Measurements from ENCODE around the gene TICAM2.

TICAM2 gene

GRCh38 chr5:115605436-115605835 lies 3.2 kb upstream of the TICAM2 start:
- no peak for DNase-seq

DNA sequence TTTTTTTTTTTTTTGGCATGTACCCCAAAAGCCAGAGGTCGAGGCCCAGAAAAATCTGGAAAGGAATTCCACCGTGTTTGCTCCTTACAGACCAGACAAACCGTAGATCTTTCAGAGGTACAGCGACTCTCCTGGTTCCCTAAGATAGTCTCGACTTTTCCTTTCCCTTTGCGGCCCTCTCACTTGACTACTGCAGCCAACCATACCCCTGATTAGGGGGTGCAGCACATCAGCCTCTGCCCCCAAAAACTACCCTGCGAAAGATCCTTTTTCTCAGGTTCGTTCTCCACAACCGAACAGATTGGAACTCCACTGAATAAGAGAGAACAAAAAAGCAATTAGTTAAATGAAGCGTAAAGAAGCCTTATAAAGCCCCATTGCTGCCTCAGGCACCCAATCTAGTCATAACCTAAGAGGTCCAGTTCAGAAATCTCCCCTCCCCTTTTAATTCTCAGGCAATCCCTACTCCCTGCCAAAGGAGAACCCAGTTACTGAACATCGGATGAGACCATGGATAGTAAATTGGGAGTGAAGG lies 379 bp upstream of the TICAM2 start:
- DNase-seq, result no peak

DNA sequence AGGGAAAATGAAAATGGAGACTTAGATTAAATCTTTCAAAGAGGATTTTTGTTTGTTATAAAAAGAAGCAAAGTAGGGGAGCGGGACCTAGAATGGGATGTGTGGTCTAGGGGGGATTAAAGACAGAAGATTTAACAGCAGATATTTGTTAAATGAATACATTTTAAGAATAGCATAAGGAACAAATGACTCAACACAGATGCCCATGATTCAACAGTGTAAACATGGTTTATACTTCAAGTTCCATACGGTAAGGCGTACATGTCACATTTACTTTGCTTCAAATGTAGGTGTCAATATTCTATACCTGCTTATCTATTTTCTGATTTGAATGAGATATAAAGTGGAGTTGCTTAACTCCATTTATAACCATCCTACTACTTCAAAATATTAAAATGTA lies 1.5 kb downstream of the TICAM2 start:
- no peak for DNase-seq

- no peak for DNase-seq
These were observed 2.4 kb downstream of the TICAM2 start for GRCh38 chr5:115599924-115600323.

- DNase-seq, result no peak
These were observed 2.8 kb downstream of the TICAM2 start for GRCh38 chr5:115599502-115599901.

DNA sequence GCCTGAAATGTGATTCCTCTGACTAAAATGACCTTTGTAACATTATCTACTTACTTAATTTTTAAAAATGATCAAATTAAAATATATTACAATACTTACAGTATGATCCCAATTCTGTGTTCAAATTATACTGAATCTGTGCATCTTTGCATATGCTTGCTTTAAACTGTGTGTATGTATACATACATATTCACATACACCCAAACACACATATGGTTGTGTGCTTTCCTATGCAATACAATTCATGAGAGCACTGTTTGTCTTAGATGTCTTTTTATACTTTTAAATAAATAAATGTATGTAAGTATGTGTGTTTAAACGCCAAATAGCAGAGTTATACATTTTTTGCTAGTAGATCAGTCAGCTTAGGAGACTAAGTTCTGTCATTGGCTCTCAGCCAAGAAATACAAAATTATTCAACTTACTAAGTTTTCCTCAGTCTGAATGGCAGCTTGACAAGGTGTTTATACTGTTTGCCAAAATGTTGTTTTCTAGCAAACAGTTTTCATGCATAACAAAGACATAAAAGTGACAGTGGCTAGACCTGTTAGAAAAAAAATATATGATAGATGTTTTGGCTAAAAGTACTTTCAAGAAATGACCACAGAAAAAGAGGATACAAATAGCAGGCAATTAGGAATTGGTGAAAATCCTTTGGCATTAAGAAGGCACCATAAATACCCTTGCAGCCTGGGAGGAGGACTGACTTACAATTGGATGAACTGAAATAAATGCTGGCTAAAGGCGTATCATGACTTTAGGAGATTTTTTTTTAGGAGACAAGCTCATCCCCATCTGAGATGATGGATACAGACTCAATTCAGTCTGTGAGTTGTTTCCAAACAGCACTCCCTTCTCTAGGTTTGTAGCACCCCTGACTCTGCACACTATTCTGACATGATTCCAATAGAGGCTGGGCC lies 7.9 kb downstream of the TICAM2 start:
- DNase-seq, result no peak

GRCh38 chr5:115589043-115589442 lies 13.2 kb downstream of the TICAM2 start:
- no peak for DNase-seq

GRCh38 chr5:115588640-115589039 lies 13.6 kb downstream of the TICAM2 start:
- DNase-seq, result no peak

DNA sequence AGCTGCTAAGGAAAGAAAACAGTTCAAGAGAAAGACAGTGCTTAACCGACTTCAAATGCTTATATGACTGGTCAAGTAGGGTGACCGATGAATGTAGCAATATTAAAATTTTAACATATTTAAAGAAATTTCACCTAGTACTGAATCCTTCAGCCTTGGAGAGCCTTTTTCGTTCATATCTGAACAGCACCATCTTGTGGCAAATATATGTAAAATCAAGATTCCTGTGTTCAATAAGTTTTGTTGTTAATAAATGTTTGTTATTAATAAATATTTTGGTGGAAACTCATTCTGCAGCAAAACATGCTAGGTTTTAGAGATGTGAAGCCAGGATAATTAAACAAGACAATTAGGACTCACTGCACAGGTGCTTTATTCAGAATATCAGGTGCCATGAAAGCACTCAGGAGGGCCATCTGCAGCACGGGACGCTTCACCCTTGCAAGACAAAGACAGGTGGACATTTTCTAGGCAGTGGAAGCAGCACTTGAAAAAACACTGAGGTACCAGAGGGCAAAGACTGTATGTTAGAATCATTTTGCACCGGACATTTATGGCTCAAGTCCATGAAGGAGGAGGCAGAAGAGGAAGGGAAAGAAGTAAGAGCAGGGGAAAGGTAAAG lies 15.6 kb downstream of the TICAM2 start:
- DNase-seq, result peak; percentile 38

- no peak for DNase-seq
These were observed 17.0 kb downstream of the TICAM2 start for GRCh38 chr5:115585265-115585664.

GRCh38 chr5:115584501-115584900 lies 17.8 kb downstream of the TICAM2 start:
- DNase-seq, result no peak

GRCh38 chr5:115583474-115583873 lies 18.8 kb downstream of the TICAM2 start:
- DNase-seq, result no peak

- DNase-seq, result no peak
These were observed 21.3 kb downstream of the TICAM2 start for GRCh38 chr5:115580941-115581340.

DNA sequence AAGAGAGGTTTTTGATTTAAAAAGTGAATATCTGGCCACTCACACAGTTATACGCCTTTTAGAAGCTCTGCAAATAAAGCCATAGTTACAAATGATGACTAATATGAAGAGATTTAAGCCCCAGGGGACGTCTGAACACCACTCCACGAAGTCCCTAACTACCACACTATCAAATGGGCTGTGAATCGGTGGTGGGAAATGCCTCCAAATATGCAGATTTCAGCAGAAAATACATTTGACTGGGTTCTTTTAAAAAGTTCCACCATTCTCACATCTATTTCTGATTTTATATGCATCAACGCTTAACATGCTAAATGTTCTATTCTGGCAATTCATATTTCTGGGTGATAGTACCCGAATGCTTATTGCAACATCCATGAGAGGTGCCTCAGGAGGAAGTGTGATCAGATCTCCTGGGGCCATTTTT lies 22.5 kb downstream of the TICAM2 start:
- no peak for DNase-seq

DNA sequence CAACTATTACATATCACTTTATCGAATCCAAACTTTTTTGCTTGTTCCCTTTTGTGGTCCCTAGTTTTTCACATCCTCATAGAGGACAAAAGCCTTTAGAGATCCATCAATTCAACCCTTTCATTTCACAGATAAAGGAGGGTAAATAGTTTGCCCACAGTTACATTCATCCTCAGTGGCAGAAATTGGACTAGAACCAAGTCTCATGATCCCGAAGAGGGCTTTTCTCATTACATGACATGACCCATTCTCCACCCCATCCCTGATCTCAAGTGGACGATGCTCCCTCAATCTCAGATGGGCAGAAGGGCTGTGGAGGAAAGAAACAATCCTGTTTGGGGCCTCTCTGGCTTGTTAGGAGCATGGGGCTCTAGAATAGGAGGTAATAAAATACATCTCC lies 23.1 kb downstream of the TICAM2 start:
- no peak for DNase-seq

DNA sequence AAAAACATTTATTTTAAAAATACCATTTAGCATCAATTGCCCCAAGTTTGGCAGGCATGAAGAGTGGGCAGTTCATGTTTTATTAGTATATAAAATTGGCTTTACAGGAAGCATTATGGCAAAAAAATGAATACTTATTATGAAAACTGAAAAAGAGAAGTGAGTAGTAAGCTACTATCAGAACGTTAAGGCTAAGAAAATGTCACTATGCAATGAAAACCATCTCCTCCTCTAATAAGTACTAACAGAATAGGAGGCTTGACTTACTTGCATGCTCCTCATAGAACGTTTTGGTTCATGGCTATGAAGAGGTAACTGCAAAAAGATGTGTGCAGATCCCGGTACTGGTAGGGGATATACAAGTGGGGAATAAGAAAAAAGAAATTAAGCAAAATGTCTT lies 23.6 kb downstream of the TICAM2 start:
- no peak for DNase-seq

- no peak for DNase-seq
These were observed 24.5 kb downstream of the TICAM2 start for GRCh38 chr5:115577741-115578140.

DNA sequence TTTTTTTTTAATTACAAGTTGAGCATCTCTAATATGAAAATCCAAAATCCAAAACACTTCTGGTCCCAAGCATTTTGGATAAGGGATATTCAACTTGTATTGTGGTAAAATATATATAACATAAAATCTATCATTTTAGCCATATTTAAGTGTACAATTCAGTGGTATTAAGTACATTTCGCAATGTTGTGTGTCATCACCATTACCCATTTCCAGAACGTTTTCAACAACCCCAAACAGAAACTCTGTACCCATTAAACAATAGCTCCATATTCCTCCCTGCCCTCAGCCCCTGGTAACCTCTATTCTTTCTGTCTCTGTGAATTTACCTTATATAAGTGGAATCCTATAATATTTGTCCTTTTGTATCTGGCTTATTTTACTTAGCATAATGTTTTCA lies 24.9 kb downstream of the TICAM2 start:
- DNase-seq, result no peak

DNA sequence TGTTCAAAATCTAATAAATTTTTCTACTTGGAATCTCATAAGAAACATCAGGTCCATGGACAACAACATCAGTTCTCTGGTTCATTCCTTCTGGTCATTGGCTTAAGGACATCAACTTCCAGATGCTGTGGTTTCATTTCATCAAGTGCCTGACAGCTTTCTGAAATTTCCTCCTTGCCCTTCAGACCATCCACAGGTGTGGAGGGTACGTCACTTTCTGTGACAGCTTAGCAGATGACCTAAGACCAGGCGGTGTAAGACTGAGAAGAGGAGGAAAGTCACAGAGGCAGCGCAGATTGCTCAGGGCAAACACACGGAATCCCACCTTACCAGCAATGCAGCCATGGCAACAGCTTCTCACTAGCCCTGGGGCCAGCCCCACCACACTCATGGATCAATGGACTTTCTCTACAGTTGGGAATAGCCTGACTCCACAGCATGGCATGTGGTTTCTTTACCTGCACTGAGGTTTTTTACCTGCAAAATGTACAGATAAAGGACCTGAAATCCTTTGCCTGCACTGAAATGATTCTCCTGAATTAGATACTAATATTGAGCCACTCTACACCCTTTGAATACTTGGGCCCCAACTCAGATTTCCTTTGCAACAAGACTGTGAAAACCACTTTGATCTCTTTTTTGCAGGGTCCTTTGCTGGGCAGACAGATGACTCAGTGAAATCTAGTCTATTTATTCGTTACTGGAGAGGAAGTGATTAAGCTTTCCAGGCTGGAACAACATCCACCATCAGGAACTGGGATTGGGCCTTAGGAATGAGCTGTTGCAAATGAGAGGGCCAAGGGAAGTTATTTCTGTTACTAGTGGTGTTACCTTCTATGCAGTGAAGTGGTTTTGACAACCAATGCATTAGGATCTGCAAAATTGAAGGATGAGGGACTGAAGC lies 26.9 kb downstream of the TICAM2 start:
- DNase-seq, result no peak

GRCh38 chr5:115573133-115573532 lies 29.1 kb downstream of the TICAM2 start:
- DNase-seq, result no peak

DNA sequence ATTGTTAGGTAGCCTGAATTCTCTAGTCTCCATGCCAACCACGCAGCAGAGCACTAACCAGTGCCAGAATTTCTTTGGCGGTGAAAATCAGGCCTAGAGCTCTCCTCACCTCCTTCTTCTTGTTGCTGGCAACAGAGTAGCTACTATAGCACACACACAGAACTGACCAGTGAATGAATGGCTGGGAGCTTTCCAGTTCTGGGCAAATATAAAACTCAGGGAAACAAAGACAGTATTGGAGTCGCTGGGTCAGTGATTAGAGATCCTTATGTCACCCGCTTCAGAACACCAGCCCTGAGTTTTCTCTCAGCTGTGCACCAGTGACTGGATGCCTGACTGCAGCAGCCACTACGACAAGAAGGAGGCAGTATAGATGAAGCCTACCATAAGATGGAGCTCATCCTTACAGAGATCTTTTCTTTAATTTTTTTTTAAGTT lies 30.8 kb downstream of the TICAM2 start:
- DNase-seq, result no peak

- DNase-seq, result no peak
These were observed 33.6 kb downstream of the TICAM2 start for GRCh38 chr5:115568668-115569067.

DNA sequence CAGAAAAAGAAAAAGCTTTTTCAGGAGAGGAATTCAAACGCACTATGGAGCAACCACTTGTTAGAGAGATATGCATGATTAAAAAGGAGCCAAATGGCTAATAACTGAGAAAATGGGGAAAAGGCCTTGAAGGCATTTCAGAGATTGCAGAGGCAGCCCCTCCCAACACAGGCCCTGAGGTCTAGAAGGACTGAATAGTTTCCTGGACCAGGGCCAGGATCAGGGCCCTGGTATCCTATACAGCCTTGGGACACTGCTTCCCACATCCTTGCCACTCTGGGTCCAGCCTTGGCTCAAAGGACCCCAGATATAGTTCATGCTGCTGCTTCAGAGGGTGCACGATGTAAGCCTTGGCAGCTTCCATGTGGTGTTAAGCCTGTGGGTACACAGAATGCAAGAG lies 37.0 kb downstream of the TICAM2 start:
- no peak for DNase-seq
